NCI-H2171 treated with DMSO at 0.1 percent for 48 hours (cell line): Measurements from ENCODE around the gene GRIK3.
A peak's percentile ranks its signal among the peaks of the same experiment; 100 is the strongest.
"Not testable (repeated sequence)": the region's sequence is repeated elsewhere in the genome, so short reads cannot be mapped to it uniquely, and the experiment has no call there.

Source experiments
- DNase-seq: peaks from one replicate; lab custom pipeline; 2025; lab: John Stamatoyannopoulos, UW

Gene GRIK3

DNA sequence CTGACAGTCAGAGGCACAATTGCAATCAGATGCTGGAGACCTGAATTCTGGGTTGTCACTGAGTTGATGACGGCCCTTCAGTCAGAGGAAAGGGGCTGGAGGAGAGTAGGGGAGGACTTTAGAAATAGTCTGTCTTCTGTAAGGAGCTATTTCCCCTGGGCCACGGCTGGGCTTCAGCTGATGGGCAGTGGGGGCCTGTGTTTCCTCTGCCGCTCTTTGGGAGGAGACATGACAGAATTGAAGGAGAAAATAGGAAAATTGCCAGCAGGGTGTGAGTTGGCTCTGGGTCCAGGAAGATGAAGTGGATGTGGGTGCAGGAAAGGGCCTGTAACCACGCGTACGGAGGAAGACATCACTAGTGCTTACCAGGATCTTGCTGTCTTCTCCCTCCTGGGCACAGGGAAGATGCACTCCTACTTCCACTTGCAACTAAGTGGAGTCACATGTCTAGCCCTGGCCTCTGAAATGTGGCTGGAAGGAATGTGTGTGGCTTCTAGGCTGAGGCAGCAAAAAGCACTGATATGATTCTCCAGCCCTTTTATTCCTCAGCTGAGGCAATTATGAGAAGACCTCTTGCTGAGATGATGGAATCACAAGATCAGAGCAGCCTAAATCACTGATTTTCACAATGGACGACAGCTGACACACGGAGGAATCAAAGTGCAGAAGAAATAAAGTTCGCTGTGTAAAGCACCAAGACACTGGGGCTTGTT, 250.0 kb downstream of the GRIK3 start:
- DNase-seq = no peak

DNA sequence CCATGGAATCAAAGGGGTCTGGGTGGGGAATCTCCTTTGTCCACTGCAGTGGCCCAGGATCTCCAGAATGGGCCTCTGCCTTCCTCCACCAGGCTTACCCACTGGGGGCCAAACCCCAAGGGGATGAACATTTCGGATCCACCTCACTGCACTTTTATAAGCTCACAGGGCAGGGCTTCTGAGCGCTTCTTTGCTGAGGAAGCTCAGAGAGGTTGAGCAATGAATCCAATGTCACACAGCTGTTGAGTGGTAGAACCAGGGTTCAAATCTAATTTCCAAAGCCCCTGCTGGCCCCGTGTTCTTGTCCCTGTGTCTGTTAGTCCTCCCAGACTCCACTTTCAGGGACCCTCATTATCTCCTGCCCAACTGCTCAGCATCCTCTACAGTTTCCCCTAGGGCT, 250.8 kb downstream of the GRIK3 start:
- no peak for DNase-seq

DNA sequence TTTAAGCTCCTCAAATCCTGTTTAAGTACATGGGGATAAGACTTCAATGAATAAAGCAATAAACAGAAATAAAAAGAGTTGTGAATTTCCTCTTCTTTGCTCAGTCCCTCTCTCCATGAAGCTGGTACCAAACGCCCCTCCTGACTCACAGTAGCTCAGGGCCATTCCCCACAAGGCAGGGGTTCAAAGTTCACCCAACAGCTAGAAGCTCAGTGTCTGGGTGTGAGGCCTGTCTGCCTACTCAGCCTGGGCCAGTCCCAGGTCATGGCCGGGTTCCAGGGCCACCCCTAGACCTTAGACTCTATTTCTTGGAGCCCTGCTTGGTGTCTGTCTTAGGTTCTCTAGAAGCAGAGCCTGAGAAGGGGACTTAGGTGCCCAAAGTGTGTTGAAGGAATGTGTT, 251.5 kb downstream of the GRIK3 start:
- no peak for DNase-seq

DNA sequence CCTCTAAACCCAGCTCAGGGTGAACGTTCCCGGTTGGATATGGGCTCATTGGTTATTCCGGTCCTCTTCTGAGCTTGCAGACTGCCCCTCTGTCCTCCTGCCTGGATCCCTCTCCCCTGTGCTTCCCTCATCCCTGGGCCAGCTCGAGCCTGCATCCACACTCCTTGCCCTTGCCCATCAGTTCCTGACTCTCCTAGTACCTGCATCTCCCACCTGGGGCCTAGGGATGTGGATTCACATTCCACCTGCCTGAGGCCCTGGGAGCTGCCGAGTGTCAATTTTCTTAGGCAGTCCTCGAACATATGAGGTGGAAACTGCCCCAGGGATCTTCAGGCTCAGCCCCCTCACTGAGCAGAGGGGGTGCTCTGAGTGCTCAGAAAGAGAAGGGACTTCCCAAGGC, 252.2 kb downstream of the GRIK3 start:
- no peak for DNase-seq

GRCh38 chr1:36781098-36781497, 253.2 kb downstream of the GRIK3 start:
- peak; percentile 12 for DNase-seq

GRCh38 chr1:36778740-36779139, 255.6 kb downstream of the GRIK3 start:
- no peak for DNase-seq

DNA sequence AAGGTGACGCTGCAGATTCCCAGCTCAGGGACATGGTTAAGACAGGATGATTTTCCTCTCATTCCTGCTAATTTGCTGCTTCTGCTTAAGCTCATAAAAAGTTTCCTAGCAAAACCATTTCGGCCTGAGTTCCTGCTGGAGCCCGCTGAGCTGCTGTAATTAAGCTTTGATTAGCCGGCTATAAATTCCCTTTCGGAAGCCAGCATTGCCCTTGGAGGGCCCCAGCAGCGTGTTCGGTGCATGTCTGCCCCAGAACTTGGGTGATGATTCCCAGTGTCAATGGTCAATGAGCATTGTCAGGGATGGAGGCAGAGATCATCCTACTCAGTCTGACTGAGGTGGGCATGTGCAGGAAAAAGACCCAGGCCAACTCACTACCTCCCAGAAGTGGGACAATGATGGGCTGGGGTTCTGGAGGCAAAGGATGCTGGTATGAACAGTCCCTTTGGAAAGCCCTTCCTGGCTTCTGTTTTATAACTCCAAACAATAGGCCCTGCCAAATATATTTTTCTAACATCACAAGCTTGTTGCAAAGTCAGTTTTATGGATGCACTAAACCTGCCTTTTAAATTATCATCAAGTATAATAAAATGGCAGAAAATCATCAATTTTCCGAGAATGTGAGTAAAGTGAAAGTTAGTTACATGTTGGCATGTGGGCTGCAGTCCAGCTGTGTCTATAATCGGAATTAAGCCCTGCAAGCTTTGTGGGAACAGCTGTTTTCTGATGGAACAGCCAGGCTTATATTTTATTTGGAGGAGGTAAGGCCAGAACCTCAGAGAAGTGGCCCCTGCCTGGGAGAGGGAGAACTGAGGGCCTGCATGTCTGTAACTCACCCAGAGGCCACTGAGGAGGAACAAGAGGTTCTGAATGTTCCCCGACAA, 257.1 kb downstream of the GRIK3 start:
- DNase-seq = no peak

DNA sequence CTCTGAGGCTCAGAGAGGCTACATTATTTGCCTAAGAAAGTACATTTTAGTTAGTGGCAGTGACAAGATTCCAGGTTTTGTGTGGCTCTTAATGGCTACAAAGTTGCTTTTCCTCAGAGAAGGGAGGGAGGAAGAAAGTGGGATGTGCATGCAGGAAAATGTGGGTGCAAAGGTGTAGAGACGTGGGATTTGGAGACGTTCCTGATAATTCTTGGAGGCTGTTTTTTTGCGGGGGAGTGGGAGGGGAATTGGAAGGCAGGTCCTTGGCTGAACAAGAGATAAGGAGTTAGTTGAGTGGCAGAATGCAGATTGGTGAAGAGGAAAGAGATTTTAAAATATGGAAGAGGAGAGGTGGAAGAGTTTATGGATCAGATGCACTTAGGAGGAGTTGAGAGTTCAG, 258.1 kb downstream of the GRIK3 start:
- no peak for DNase-seq

- DNase-seq = peak; percentile 31
These were observed 258.6 kb downstream of the GRIK3 start for GRCh38 chr1:36775716-36776115.

DNA sequence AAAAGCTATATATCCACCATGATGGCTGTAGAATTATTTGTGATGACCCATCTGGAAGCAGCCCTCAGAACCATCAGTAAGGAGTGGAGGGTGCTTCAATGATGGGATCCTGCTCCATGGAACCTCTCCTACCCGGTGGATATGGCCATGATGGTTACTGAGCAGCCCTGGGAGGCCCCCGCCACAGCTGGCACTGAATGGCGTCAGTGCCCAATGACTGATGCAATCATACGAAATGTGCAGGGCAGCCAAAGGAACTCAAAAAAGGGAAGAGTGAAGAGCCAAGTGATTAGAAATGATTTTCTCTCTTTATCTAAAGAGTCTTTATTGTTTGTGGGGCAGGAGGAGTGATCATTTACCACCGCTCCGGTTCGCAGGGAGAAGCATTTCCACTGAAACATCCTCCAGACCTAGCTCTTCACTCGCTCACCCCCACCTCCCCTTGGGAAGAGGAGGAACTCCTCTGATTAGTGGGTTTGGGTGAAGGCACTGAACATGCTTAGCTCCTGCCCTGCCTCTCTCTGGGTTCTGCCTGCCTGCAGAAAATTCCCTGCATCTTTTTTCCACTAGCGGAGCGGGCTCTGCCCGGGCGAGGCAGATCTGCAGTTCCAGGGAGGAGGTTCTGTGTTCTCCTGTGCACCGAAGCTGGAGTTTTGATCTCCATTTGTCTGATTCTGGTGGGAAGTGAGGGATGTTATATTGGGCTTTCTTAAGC, 260.3 kb downstream of the GRIK3 start:
- DNase-seq = no peak

DNA sequence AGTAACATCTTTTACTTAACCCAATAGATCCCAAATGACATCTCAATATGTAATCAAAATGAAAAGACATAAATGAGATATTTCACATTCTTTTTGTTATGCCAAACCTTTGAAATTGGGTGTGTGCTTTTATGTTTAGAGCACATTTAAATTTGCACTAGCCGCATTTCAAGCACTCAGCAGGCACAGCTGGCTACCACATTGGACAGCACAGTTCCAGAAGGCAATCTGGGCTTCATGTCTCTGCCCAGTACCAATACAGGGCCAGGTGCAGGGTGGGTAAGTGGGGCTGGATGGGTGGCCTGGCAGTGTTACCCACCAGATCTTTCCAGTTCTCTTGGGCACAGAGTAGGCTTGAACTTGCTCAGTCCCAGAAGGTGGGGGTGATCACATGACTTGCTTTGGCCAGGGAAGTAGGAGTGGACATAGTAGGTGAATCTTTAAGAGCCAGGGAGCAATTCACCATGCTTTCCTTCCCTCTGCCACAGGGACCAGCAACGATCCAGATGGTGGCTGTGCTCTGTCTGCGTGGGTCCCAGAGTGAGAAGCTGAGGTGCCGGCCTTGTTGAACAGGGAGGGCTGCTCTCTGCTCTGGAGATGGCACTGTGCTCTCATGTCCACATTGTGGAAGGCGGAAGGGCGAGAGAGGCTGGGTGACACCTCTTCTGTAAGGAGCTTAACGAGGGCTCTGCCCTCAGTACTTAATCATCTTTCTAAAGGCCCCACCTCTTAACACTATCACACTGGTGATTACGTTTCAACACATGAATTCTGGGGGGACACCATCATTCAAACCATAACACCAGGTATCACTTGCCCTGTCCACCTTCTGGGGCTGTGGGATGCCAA, 261.4 kb downstream of the GRIK3 start:
- DNase-seq = no peak

- peak; percentile 26 for DNase-seq
These were observed 262.5 kb downstream of the GRIK3 start for GRCh38 chr1:36771660-36772284.

GRCh38 chr1:36771240-36771639, 263.1 kb downstream of the GRIK3 start:
- DNase-seq = no peak

DNA sequence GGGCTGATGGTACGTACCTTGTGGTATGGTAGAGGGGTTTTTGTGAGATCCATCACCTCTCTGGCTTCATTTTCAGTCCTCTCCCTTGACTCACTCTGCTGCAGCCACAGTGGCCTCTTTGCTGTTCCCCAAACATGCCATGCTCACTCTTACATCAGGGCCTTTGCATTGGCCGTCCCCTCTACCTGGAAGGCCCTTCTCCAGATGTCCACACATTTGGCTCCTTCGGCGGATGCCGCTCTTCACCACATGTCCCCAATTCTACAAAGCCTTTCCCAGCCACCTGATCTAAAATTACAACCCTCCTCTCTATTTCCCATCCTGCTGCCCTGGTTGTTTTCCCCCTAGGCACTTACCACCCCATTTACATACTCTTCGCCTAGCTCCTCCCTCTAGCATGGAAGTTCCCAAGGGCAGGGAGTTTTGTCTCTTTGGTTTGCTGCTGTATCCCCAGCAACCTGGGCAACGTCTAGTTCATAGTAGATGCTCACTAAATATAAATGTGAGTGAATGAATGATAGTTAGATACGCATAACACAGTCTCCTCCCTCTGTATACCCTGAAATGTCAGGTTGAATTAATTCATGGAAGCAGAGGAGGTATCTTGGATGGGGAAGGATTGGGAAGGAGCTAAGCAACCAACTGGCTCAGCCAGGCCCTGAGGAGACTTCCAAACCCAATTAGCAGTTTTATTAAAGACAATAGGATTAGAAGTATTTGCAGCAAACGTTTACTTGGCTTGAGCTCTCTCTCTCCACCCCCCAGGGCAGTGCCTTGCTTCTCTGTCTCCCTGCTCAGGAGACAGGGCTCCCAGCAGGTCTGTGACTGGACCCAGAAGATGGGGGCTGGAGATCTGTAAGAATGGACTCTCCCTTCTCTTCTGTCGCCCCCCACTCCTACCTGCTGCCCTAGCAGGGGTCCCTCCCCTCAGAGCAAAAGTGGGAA, 264.2 kb downstream of the GRIK3 start:
- DNase-seq = no peak

DNA sequence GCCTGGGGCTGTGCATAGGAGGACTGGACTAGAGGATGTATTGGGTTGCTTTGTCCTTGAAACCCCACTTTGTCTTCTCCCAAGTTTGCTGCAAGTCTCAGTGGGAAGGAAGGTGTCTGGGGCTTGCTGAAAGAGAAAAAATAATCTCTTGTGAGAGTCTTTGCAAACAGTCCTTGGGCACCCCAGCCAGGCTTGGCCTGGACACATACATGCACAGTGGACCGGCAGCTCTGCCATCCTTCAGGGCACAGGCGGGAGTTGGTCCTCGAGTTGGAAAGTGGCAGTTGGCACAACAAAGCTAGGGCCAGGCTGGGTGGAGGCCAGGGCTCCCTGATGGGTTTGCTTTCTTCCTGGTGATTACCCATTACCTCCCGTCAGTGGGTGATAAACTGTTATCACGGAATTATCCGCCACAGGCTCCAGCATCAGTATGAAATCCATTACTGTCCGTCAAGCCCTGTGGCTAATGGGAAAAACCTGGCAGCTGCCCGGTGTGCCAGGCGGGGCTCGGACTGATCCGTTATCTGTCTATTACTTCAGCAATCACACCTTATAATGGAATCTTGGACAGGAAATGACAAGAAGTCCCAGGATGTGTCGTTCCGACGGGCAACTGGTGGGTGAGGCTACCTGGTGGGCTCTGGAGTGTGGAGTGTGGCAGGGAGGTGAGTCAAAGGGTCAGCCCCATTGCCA, 265.7 kb downstream of the GRIK3 start:
- DNase-seq = no peak

DNA sequence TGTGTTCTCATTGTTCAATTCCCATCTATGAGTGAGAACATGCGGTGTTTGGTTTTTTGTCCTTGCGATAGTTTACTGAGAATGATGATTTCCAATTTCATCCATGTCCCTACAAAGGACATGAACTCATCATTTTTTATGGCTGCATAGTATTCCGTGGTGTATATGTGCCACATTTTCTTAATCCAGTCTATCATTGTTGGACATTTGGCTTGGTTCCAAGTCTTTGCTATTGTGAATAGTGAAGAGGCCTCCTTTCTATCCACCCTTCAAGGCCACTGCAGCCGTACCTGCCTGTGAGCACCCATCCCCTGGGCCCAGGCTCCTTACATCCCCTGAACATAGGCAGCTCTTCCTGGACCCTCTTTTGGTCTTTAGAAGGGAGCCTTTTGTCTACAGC, 266.9 kb downstream of the GRIK3 start:
- DNase-seq = not testable (repeated sequence)

GRCh38 chr1:36766481-36766880, 267.8 kb downstream of the GRIK3 start:
- no peak for DNase-seq

- no peak for DNase-seq
These were observed 268.5 kb downstream of the GRIK3 start for GRCh38 chr1:36765785-36766300.

GRCh38 chr1:36764798-36765197, 269.5 kb downstream of the GRIK3 start:
- DNase-seq = peak; percentile 78
